ENCODE data around the gene BBX. TPM values are rescaled to one million over a fixed set of nuclear protein-coding genes. Genes with fewer than 3 reads are reported as not detected.
A peak's percentile ranks its signal among the peaks of the same experiment; 100 is the strongest.

BBX gene
- polyA plus RNA-seq, 1 donor from 2014 or later = 23.8 TPM

DNA sequence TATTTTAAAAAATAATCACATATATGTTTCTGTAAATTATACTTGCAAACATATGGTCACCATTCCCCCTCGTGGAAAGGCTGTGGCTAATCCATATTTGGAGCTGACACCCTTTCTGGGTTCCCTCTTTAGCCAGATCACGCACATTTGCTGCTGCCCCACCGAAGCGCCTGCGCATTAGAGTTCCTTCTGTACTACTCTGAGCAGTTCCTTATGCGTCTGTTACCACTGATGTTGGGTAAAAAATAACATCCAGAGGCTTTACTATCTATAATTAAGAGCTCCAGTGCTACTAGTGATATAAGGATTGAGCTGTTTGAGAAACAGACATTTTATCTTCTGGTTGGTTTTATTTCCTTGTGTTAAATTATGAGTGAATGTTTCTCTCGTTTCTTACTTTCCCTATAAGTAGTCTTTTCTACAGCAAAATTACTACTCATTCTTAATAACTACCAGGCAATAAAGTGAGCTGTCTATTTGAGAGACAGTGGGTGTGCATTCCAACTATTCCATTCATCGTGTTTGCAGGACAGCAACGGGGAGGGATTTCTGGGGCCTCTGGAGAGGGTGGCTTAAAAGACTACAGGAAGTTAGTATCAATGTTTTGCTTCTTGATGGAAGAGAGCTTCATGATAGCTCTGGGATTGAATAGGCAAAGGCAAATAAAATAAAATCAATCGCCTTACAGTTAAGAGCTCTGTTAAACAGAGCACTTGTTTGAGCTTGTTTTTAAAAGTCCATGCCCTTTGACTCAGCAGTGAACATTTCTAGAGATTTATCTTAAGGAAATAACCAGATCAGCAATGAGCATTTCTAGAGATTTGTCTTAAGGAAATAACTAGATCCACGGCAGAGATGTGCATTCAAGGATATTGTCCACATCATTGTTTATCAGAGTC is 322.9 kb downstream of the BBX start:
- no peaks in the 10 kb centered on the region for H3K79me2 ChIP-seq (replicated peaks; ENCODE audit: insufficient read depth, low read length)
- TF ChIP-seq, protein P1, sequence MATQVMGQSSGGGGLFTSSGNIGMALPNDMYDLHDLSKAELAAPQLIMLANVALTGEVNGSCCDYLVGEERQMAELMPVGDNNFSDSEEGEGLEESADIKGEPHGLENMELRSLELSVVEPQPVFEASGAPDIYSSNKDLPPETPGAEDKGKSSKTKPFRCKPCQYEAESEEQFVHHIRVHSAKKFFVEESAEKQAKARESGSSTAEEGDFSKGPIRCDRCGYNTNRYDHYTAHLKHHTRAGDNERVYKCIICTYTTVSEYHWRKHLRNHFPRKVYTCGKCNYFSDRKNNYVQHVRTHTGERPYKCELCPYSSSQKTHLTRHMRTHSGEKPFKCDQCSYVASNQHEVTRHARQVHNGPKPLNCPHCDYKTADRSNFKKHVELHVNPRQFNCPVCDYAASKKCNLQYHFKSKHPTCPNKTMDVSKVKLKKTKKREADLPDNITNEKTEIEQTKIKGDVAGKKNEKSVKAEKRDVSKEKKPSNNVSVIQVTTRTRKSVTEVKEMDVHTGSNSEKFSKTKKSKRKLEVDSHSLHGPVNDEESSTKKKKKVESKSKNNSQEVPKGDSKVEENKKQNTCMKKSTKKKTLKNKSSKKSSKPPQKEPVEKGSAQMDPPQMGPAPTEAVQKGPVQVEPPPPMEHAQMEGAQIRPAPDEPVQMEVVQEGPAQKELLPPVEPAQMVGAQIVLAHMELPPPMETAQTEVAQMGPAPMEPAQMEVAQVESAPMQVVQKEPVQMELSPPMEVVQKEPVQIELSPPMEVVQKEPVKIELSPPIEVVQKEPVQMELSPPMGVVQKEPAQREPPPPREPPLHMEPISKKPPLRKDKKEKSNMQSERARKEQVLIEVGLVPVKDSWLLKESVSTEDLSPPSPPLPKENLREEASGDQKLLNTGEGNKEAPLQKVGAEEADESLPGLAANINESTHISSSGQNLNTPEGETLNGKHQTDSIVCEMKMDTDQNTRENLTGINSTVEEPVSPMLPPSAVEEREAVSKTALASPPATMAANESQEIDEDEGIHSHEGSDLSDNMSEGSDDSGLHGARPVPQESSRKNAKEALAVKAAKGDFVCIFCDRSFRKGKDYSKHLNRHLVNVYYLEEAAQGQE (IDR thresholded peaks at IDR 0.05; ENCODE audit: borderline replicate concordance) = no peak
- H3K27me3 ChIP-seq (ENCODE audit: insufficient read depth, low read depth, low read length) = no peaks in the 10 kb centered on the region
- H3K4me3 ChIP-seq (ENCODE audit: low read length) = no peak overlapping the region
- H3K9me3 ChIP-seq (ENCODE audit: low read length) = no peaks in the 10 kb centered on the region
- no peaks in the 10 kb centered on the region for H3F3A ChIP-seq (ENCODE audit: insufficient read depth, low read length, poor library complexity, severe bottlenecking)
- no peaks in the 10 kb centered on the region for H3K9me2 ChIP-seq (ENCODE audit: insufficient read depth, low read length)
- no peak overlapping the region for H3K27ac ChIP-seq (ENCODE audit: low read length)
- H2AFZ ChIP-seq (ENCODE audit: low read depth, low read length) = no peak overlapping the region
- H4K20me1 ChIP-seq (ENCODE audit: insufficient read depth) = no peaks in the 10 kb centered on the region
- H3K36me3 ChIP-seq (ENCODE audit: insufficient read depth, low read length) = no peaks in the 10 kb centered on the region
- H3K4me2 ChIP-seq (ENCODE audit: low read length) = no peak overlapping the region
- H3K9ac ChIP-seq (ENCODE audit: low read length) = no peak overlapping the region

DNA sequence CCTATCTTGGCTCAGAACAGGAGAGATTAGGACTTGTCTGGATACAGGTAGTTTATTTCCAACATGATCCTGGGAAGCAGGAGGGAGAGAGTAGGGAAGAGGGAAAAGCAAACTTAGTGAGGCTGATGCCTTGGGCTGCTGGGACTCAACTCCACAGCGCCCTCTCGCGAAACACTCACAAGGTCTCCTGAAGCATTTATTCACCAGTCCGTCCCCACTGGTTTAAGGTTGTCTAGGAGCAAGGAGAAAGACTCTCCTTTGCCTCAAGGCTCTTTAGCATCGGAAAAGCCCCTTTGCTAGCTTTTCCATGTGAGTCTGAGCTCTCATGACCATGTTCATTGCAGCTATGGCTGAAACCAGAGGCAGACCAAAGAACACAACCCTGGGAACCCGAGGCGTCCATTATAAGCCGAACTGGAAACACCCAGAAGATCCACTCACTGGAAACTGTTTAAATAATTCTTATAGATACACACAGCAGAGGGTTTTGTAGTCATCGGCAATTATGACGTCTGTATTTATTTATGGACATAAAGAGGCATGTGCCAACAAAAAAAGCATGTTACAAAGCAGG is 323.6 kb downstream of the BBX start:
- no peak overlapping the region for H3K27ac ChIP-seq (ENCODE audit: low read length)
- H3K27me3 ChIP-seq (ENCODE audit: insufficient read depth, low read depth, low read length) = no peaks in the 10 kb centered on the region
- H3K9ac ChIP-seq (ENCODE audit: low read length) = no peak overlapping the region
- no peaks in the 10 kb centered on the region for H4K20me1 ChIP-seq (ENCODE audit: insufficient read depth)
- no peaks in the 10 kb centered on the region for H3K36me3 ChIP-seq (ENCODE audit: insufficient read depth, low read length)
- H3K79me2 ChIP-seq (replicated peaks; ENCODE audit: insufficient read depth, low read length) = no peaks in the 10 kb centered on the region
- H3K4me3 ChIP-seq (ENCODE audit: low read length) = no peak overlapping the region
- peak; percentile 40 for TF ChIP-seq RAD21 (conservative IDR thresholded peaks at IDR 0.05)
- no peak for TF ChIP-seq EP300 (conservative IDR thresholded peaks at IDR 0.05; ENCODE audit: poor library complexity, severe bottlenecking)
- TF ChIP-seq EZH2 (IDR thresholded peaks at IDR 0.05; ENCODE audit: borderline replicate concordance, insufficient read depth, low read length, poor library complexity, severe bottlenecking) = no peak
- TF ChIP-seq SMC3 (conservative IDR thresholded peaks at IDR 0.05; ENCODE audit: poor library complexity) = peak; percentile 53
- TF ChIP-seq, protein P2, sequence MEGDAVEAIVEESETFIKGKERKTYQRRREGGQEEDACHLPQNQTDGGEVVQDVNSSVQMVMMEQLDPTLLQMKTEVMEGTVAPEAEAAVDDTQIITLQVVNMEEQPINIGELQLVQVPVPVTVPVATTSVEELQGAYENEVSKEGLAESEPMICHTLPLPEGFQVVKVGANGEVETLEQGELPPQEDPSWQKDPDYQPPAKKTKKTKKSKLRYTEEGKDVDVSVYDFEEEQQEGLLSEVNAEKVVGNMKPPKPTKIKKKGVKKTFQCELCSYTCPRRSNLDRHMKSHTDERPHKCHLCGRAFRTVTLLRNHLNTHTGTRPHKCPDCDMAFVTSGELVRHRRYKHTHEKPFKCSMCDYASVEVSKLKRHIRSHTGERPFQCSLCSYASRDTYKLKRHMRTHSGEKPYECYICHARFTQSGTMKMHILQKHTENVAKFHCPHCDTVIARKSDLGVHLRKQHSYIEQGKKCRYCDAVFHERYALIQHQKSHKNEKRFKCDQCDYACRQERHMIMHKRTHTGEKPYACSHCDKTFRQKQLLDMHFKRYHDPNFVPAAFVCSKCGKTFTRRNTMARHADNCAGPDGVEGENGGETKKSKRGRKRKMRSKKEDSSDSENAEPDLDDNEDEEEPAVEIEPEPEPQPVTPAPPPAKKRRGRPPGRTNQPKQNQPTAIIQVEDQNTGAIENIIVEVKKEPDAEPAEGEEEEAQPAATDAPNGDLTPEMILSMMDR (IDR thresholded peaks at IDR 0.05; ENCODE audit: poor library complexity, severe bottlenecking) = peak; percentile 48
- no peak overlapping the region for H2AFZ ChIP-seq (ENCODE audit: low read depth, low read length)
- no peak overlapping the region for H3K4me2 ChIP-seq (ENCODE audit: low read length)
- no peaks in the 10 kb centered on the region for H3K9me2 ChIP-seq (ENCODE audit: insufficient read depth, low read length)
- no peaks in the 10 kb centered on the region for H3F3A ChIP-seq (ENCODE audit: insufficient read depth, low read length, poor library complexity, severe bottlenecking)
- no peaks in the 10 kb centered on the region for H3K9me3 ChIP-seq (ENCODE audit: low read length)

All from neural cell (in vitro differentiated cells).